ENCODE measurements around the gene EPN1.
A peak's percentile ranks its signal among the peaks of the same experiment; 100 is the strongest.

The EPN1 gene

GRCh38 chr19:55656988-55657747, 17.9 kb upstream of the EPN1 start:
- peaks cover 83% of the 10 kb centered on the region for H3K36me3 ChIP-seq (ENCODE audit: control insufficient read depth, low read length)

GRCh38 chr19:55658846-55659459, 16.1 kb upstream of the EPN1 start:
- Histone ChIP-seq H3K4me1 (ENCODE audit: control insufficient read depth, low read length) (peaks cover 32% of the 10 kb centered on the region), H4K20me1 (ENCODE audit: control insufficient read depth, insufficient read depth, low read depth, low read length) (peaks cover 37% of the 10 kb centered on the region), H3K79me2 (ENCODE audit: control insufficient read depth, low read length) (peaks cover 91% of the 10 kb centered on the region), H3K27me3 (ENCODE audit: control insufficient read depth, low read length) (no peaks in the 10 kb centered on the region), H3K36me3 (ENCODE audit: control insufficient read depth, low read length) (peaks cover 91% of the 10 kb centered on the region), H3K9me2 (replicated peaks; ENCODE audit: control insufficient read depth, low read length) (no peaks in the 10 kb centered on the region), H3K9me3 (ENCODE audit: control insufficient read depth, insufficient read depth, low read length) (no peaks in the 10 kb centered on the region), H3K4me3 (ENCODE audit: low read length) (peak overlapping the region; percentile 80), H3K27ac (ENCODE audit: low read depth, low read length) (no peak overlapping the region; the same call in 1 of the 2 replicates), H3F3A (ENCODE audit: control insufficient read depth, insufficient read depth) (no peaks in the 10 kb centered on the region), H3K4me2 (ENCODE audit: low read length) (peak overlapping the region; percentile 85)
- no peak for TF ChIP-seq CTCF (IDR thresholded peaks at IDR 0.05; ENCODE audit: low read depth, low read length, poor library complexity, severe bottlenecking)
- no peak for TF ChIP-seq EZH2phosphoT487 (IDR thresholded peaks at IDR 0.05; ENCODE audit: borderline replicate concordance, low read length)

More at GRCh38 chr19:55656988-55657747, 17.9 kb upstream of the EPN1 start:
- peaks cover 39% of the 10 kb centered on the region for H3K4me1 ChIP-seq (ENCODE audit: control insufficient read depth, low read length)
- no peaks in the 10 kb centered on the region for H3K27me3 ChIP-seq (ENCODE audit: control insufficient read depth, low read length)
- H3K9me3 ChIP-seq (ENCODE audit: control insufficient read depth, insufficient read depth, low read length): no peaks in the 10 kb centered on the region
- H3K79me2 ChIP-seq (ENCODE audit: control insufficient read depth, low read length): peaks cover 77% of the 10 kb centered on the region
- H3F3A ChIP-seq (ENCODE audit: control insufficient read depth, insufficient read depth): no peaks in the 10 kb centered on the region
- peaks cover 28% of the 10 kb centered on the region for H4K20me1 ChIP-seq (ENCODE audit: control insufficient read depth, insufficient read depth, low read depth, low read length)
- peak overlapping the region; percentile 80 for H3K4me3 ChIP-seq (ENCODE audit: low read length)
- TF ChIP-seq CTCF (IDR thresholded peaks at IDR 0.05; ENCODE audit: low read depth, low read length, poor library complexity, severe bottlenecking): no peak
- no peak for TF ChIP-seq EZH2phosphoT487 (IDR thresholded peaks at IDR 0.05; ENCODE audit: borderline replicate concordance, low read length)
- peak overlapping the region; percentile 91 for H3K27ac ChIP-seq (ENCODE audit: low read depth, low read length)
- no peaks in the 10 kb centered on the region for H3K9me2 ChIP-seq (replicated peaks; ENCODE audit: control insufficient read depth, low read length)
- peak overlapping the region; percentile 85 for H3K4me2 ChIP-seq (ENCODE audit: low read length)

GRCh38 chr19:55659822-55660221, 15.2 kb upstream of the EPN1 start:
- no peaks in the 10 kb centered on the region for H3K27me3 ChIP-seq (ENCODE audit: control insufficient read depth, low read length)
- TF ChIP-seq EZH2phosphoT487 (IDR thresholded peaks at IDR 0.05; ENCODE audit: borderline replicate concordance, low read length): no peak
- TF ChIP-seq CTCF (IDR thresholded peaks at IDR 0.05; ENCODE audit: low read depth, low read length, poor library complexity, severe bottlenecking): no peak
- peaks cover 39% of the 10 kb centered on the region for H4K20me1 ChIP-seq (ENCODE audit: control insufficient read depth, insufficient read depth, low read depth, low read length)
- peaks cover 100% of the 10 kb centered on the region for H3K79me2 ChIP-seq (ENCODE audit: control insufficient read depth, low read length)
- no peaks in the 10 kb centered on the region for H3K9me2 ChIP-seq (replicated peaks; ENCODE audit: control insufficient read depth, low read length)
- peaks cover 100% of the 10 kb centered on the region for H3K36me3 ChIP-seq (ENCODE audit: control insufficient read depth, low read length)
- H3K27ac ChIP-seq (ENCODE audit: low read depth, low read length): 0 out of 2 replicates have a peak overlapping the region, but pooled peaks have one; percentile 11
- no peaks in the 10 kb centered on the region for H3K9me3 ChIP-seq (ENCODE audit: control insufficient read depth, insufficient read depth, low read length)
- no peak overlapping the region for H3K4me3 ChIP-seq (ENCODE audit: low read length)
- peaks cover 32% of the 10 kb centered on the region for H3K4me1 ChIP-seq (ENCODE audit: control insufficient read depth, low read length)
- no peaks in the 10 kb centered on the region for H3F3A ChIP-seq (ENCODE audit: control insufficient read depth, insufficient read depth)
- peak overlapping the region; percentile 85; the same call in 1 of the 2 replicates for H3K4me2 ChIP-seq (ENCODE audit: low read length)

All from DOHH2 (cell line).